HG03521 (cell line): ENCODE results near the gene CAPN5.
"Not testable (repeated sequence)": the region's sequence is repeated elsewhere in the genome, so short reads cannot be mapped to it uniquely, and the experiment has no call there.

Experiments
- ATAC-seq: cut with Tn5 transposase; IDR thresholded peaks from one replicate; pipeline ENCODE4 v1.9.1; 2021; ENCODE audit warnings: mild to moderate bottlenecking, moderate library complexity; ENCODE audit not compliant: unreplicated experiment

The CAPN5 gene

GRCh38 chr11:77095551-77096490, 29.1 kb downstream of the CAPN5 start:
- no peak for ATAC-seq

- ATAC-seq: no peak
These were observed 29.8 kb downstream of the CAPN5 start for GRCh38 chr11:77096591-77097019.

- ATAC-seq: not testable (repeated sequence)
These were observed 30.4 kb downstream of the CAPN5 start for GRCh38 chr11:77097180-77097579.

- ATAC-seq: no peak
These were observed 33.6 kb downstream of the CAPN5 start for GRCh38 chr11:77100166-77101042.

GRCh38 chr11:77101043-77101537, 34.3 kb downstream of the CAPN5 start:
- ATAC-seq: no peak

GRCh38 chr11:77102246-77103210, 35.8 kb downstream of the CAPN5 start, which contains the start of gene OMP:
OMP (plus strand) TSS chr11:77102840; CDS start chr11:77102840, 0 bp downstream.
- ATAC-seq: no peak

- no peak for ATAC-seq
These were observed 36.5 kb downstream of the CAPN5 start for GRCh38 chr11:77103319-77103718.

- no peak for ATAC-seq
These were observed 38.0 kb downstream of the CAPN5 start for GRCh38 chr11:77104727-77105126.

GRCh38 chr11:77106321-77106720, 39.5 kb downstream of the CAPN5 start:
- ATAC-seq: no peak

- no peak for ATAC-seq
These were observed 40.0 kb downstream of the CAPN5 start for GRCh38 chr11:77106759-77107158.

GRCh38 chr11:77107950-77108349, 41.2 kb downstream of the CAPN5 start:
- ATAC-seq: no peak

- no peak for ATAC-seq
These were observed 41.7 kb downstream of the CAPN5 start for GRCh38 chr11:77108436-77108835.

- ATAC-seq: no peak
These were observed 42.7 kb downstream of the CAPN5 start for GRCh38 chr11:77109236-77110019.

- ATAC-seq: no peak
These were observed 44.1 kb downstream of the CAPN5 start for GRCh38 chr11:77110836-77111235.

GRCh38 chr11:77111277-77111676, 44.5 kb downstream of the CAPN5 start:
- ATAC-seq: no peak

- ATAC-seq: no peak
These were observed 45.2 kb downstream of the CAPN5 start for GRCh38 chr11:77111946-77112345.

- no peak for ATAC-seq
These were observed 46.0 kb downstream of the CAPN5 start for GRCh38 chr11:77112641-77113381.

GRCh38 chr11:77113382-77114088, 46.8 kb downstream of the CAPN5 start:
- ATAC-seq: no peak
